OCI-LY1 (cell line): ENCODE data around the gene KCNN4.

Source experiments
- CTCF ChIP-seq: fragments of 200-600 bp; sonication (generic), shearing (Covaris generic); IDR thresholded peaks from 2 replicates; pipeline ENCODE4 v1.5.1; 2017; ENCODE audit warnings: mild to moderate bottlenecking, antibody characterized with exemption, low read length, moderate library complexity, mixed read lengths
- EZH2 ChIP-seq: fragments of 200-600 bp; sonication (generic), shearing (Covaris generic); IDR thresholded peaks from 2 replicates; pipeline ENCODE4 v1.8.0; 2017; ENCODE audit warnings: borderline replicate concordance, mixed run types, mild to moderate bottlenecking, antibody characterized with exemption, low read length, moderate library complexity, mixed read lengths

- TF ChIP-seq CTCF, result no peak
- no peak for TF ChIP-seq EZH2
These were observed 1.5 kb upstream of the KCNN4 start for GRCh38 chr19:43782311-43782660.
